Lower leg skin (tissue), 3 donors: ENCODE results near the gene DSTN.

Experiments
- POLR2A ChIP-seq, 2 donors: fragments of 450-650 bp; IDR thresholded peaks; one replicate each; pipeline ENCODE4 v1.6.1; 2016 to 2017; ENCODE audit warnings: antibody characterized with exemption in 2 of 2, mild to moderate bottlenecking in 1 of 2, moderate library complexity in 1 of 2
- TF ChIP-seq, protein P1 (sequence below), 3 donors: fragments of 450-650 bp; IDR thresholded peaks; one replicate each; pipeline ENCODE4 v1.5.1; 2016; ENCODE audit warnings: antibody characterized with exemption in 3 of 3, mild to moderate bottlenecking in 3 of 3, moderate library complexity in 2 of 3

DNA sequence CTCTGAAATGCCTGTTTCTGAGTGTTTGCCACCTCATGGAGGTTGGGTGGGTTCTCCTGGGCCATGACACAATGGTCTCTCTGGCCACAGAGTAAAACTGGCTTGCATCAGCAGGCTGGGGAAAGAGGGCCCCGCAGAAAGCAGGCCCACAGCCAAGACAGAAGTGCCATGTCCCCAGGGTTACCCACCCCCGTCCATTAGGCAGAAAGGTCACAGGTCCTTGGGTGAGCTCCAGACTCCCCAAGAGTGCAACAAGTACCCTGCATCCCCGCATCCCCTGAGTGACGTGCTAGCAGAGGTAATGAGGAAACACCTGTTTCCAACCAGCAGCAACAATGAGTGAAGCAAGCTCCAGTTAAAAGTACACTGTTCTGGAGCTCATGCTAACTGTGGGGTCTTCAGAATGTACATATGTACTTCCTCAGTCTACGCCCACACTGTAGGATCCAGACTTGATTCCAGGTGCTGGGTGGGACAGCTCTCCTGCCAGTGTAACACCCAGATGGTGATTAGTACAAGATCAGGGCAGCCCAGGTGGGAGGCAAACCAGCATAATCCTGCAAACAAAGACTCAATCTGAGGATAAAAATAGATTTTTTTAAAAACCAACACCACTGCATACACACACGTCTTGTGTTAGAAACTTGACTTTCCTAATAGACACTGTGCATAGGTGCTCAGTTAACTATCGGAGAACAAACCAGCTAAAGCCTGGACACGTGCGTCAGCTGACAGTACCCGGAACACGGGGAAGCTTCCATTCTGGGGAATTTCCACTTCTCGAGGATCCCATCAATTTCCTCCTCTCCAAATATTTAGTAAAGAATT is 80.6 kb downstream of the DSTN start:
- TF ChIP-seq, protein P1, sequence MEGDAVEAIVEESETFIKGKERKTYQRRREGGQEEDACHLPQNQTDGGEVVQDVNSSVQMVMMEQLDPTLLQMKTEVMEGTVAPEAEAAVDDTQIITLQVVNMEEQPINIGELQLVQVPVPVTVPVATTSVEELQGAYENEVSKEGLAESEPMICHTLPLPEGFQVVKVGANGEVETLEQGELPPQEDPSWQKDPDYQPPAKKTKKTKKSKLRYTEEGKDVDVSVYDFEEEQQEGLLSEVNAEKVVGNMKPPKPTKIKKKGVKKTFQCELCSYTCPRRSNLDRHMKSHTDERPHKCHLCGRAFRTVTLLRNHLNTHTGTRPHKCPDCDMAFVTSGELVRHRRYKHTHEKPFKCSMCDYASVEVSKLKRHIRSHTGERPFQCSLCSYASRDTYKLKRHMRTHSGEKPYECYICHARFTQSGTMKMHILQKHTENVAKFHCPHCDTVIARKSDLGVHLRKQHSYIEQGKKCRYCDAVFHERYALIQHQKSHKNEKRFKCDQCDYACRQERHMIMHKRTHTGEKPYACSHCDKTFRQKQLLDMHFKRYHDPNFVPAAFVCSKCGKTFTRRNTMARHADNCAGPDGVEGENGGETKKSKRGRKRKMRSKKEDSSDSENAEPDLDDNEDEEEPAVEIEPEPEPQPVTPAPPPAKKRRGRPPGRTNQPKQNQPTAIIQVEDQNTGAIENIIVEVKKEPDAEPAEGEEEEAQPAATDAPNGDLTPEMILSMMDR (IDR thresholded peaks at IDR 0.05) = no peak
- no peak for TF ChIP-seq POLR2A (IDR thresholded peaks at IDR 0.05)
